Measurements from ENCODE around the gene AP3S2. TPM values are rescaled to one million over a fixed set of nuclear protein-coding genes. Genes with fewer than 3 reads are reported as not detected.
"Not testable (repeated sequence)": the region's sequence is repeated elsewhere in the genome, so short reads cannot be mapped to it uniquely, and the experiment has no call there.

AP3S2 gene
- total RNA-seq, 2 donors from 2014 or later = 41.8 to 50.6 TPM

DNA sequence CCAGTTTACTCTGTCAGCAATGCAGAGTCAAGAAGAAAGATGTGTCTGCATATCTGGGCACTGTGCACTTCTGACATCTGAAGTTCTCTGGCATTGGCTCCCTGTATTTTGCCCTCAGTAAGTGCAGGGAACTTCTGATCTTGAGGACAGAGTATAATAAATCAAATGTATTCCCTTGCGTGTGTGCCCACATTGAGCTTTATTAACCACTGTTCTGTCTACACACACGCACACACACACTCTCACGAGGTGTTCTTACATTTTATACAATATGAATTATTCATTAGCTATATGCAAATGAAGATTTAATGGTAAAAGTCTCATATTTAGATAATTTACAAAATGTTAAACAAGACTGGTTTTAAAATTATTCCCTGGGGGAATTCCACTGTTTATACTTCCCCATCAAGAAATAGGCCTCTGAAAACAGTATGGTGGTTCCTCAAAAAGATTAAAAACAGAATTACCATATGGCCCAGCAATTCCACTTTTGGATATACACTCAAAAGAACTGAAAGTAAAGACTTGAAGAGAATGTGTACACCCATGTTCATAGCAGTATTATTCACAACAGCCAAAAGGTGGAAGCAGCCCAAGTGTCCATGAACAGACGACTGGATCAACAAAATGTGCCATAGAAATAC, 54.5 kb downstream of the AP3S2 start:
- no peak for DNase-seq (ENCODE audit: low spot score)
- no peak overlapping the region for H3K4me3 ChIP-seq
- H3K36me3 ChIP-seq = peaks cover 11% of the 10 kb centered on the region
- no peaks in the 10 kb centered on the region for H3K9me3 ChIP-seq
- peaks cover 18 to 40% of the 10 kb centered on the region in 2 donors for H3K4me1 ChIP-seq (ENCODE audit: control insufficient read depth in 1 of 2, low read depth in 2 of 2)
- TF ChIP-seq, protein P1, sequence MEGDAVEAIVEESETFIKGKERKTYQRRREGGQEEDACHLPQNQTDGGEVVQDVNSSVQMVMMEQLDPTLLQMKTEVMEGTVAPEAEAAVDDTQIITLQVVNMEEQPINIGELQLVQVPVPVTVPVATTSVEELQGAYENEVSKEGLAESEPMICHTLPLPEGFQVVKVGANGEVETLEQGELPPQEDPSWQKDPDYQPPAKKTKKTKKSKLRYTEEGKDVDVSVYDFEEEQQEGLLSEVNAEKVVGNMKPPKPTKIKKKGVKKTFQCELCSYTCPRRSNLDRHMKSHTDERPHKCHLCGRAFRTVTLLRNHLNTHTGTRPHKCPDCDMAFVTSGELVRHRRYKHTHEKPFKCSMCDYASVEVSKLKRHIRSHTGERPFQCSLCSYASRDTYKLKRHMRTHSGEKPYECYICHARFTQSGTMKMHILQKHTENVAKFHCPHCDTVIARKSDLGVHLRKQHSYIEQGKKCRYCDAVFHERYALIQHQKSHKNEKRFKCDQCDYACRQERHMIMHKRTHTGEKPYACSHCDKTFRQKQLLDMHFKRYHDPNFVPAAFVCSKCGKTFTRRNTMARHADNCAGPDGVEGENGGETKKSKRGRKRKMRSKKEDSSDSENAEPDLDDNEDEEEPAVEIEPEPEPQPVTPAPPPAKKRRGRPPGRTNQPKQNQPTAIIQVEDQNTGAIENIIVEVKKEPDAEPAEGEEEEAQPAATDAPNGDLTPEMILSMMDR (IDR thresholded peaks at IDR 0.05) = no peak
- peak overlapping the region in 1 of 2 donors; percentile 5 for H3K27ac ChIP-seq
- ATAC-seq (ENCODE audit: insufficient number of reproducible peaks, low FRiP score, low read depth) = no peak
- H3K27me3 ChIP-seq (replicated peaks; ENCODE audit: insufficient read depth) = no peaks in the 10 kb centered on the region

DNA sequence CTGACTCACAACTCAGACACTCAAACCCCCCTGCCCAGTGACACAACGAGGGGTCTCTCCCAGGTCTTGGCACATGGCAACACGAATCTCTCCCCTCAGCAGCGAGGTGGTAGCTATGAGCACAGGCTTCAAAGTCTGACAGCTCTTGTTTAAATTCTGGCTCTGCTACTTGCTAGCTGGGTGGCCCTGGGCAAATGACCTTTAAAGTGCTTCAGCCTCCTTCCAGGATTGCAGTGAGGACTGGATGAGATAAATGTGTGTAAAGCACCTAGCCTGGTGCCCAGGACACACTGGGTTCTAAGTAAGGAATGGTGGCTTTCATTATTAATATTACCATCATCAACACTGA, 56.0 kb downstream of the AP3S2 start:
- H3K27me3 ChIP-seq (replicated peaks; ENCODE audit: insufficient read depth) = no peaks in the 10 kb centered on the region
- ATAC-seq (ENCODE audit: insufficient number of reproducible peaks, low FRiP score, low read depth) (no peak), DNase-seq (ENCODE audit: low spot score) (no peak)
- TF ChIP-seq, protein P1 (IDR thresholded peaks at IDR 0.05) = no peak
- no peak overlapping the region for H3K4me3 ChIP-seq
- peak overlapping the region; percentile 82 to 90 for H3K27ac ChIP-seq
- peaks cover 20% of the 10 kb centered on the region for H3K36me3 ChIP-seq
- peaks cover 18 to 40% of the 10 kb centered on the region in 2 donors for H3K4me1 ChIP-seq (ENCODE audit: control insufficient read depth in 1 of 2, low read depth in 2 of 2)
- H3K9me3 ChIP-seq = no peaks in the 10 kb centered on the region

DNA sequence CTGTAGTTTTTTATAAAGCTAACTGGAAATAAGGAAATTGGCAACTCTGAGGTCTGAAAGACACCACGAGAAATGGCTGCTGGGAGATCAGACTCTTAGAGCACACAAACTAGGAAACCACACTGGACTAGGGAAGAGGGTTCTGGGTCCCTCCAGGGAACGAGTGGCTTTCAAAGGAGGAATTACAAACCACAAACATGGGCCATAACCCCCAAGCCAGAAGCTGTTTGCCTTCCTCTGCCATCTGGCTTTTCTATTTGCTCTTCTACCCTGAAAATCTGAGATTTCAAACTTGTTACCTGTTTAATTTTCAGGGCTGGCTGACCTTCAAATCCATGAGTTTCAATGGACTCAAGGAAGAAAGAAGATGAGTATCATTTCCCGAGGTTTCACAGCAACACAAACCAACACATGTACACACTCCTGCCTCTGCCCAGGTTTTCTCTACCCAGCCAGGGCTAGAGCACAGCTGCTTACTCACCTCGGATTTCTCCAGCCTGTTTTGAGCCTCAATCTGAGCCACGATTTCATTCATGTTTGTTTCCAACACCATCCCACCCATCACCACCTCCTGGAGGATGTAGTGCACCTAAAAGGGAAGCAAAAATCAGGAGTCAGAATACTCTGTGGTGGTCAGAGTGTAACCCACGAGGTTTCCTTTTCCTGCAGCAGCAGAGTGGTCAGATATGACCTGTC, 56.5 kb downstream of the AP3S2 start:
- Histone ChIP-seq H3K36me3 (peaks cover 20% of the 10 kb centered on the region), H3K9me3 (no peaks in the 10 kb centered on the region), H3K4me1 (ENCODE audit: control insufficient read depth in 1 of 2, low read depth in 2 of 2) (peaks cover 18 to 40% of the 10 kb centered on the region in 2 donors), H3K27me3 (replicated peaks; ENCODE audit: insufficient read depth) (no peaks in the 10 kb centered on the region), H3K27ac (peak overlapping the region; percentile 82 to 90), H3K4me3 (peak overlapping the region; percentile 45)
- TF ChIP-seq, protein P1 (IDR thresholded peaks at IDR 0.05) = no peak
- DNase-seq (ENCODE audit: low spot score) (no peak), ATAC-seq (ENCODE audit: insufficient number of reproducible peaks, low FRiP score, low read depth) (no peak)

DNA sequence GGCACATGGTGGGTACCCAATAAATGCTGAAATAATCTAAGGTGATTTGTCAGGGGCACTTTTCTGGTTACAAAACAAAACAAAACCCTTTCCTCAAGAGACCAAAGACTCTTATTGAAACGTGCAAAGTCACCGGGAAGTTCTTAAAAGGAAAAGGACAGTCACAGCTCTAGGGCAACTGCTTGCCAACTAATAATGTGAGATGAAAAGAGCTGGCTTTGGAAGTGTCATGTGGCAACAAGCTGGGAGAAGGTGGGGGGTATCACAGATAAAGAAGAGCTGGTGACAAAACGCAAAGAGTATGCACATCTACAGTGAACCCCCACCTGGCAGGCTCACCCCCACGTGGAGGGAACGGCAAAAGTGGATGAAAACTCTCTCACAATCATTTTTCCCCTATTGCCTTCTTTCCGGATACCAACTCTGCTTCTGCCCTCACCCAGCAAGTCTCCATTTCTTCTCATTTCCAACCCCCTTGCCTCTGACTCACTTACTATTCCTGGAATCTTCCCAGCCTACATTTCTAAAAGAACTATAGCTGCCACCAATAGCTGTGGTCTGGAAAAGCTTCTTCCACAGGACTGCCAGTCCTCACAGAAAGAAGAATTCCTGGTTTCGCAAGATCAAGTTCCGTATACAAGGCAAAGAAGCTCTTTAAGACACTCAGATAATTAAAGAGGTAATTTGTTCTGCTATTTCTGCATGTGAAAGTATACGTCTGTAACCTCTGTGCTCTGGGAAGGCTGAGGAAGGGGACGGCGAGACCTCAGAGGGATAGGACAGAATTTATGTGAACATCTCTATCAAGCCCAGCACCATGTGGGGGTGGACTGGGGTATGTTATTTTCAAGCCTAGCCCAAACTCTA, 57.3 kb downstream of the AP3S2 start:
- peak overlapping the region; percentile 82 to 90 for H3K27ac ChIP-seq
- peak overlapping the region; percentile 45 for H3K4me3 ChIP-seq
- TF ChIP-seq, protein P1 (IDR thresholded peaks at IDR 0.05) = no peak
- peaks cover 18 to 40% of the 10 kb centered on the region in 2 donors for H3K4me1 ChIP-seq (ENCODE audit: control insufficient read depth in 1 of 2, low read depth in 2 of 2)
- DNase-seq (ENCODE audit: low spot score) (no peak), ATAC-seq (ENCODE audit: insufficient number of reproducible peaks, low FRiP score, low read depth) (no peak)
- H3K27me3 ChIP-seq (replicated peaks; ENCODE audit: insufficient read depth) = no peaks in the 10 kb centered on the region
- peaks cover 26% of the 10 kb centered on the region for H3K36me3 ChIP-seq
- no peaks in the 10 kb centered on the region for H3K9me3 ChIP-seq

DNA sequence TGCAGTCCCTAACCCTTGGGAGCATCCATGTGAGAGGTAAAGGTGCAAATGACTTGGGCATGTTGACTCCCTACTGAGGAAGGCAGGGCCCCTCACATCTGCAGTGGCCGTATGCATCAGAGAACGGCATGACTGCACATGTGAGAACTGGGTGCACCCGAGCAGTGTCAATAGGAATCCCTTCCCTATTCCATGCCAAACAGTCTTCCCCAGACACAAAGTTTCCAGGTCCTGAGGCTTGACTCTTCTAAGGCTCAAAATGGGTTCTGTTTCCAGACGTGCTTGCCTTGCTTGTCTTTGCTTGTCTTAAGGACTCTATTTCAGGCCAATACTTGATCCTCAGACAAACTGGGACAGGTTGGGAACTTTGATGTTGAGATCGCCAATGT, 58.6 kb downstream of the AP3S2 start:
- no peak for ATAC-seq (ENCODE audit: insufficient number of reproducible peaks, low FRiP score, low read depth)
- peaks cover 28% of the 10 kb centered on the region for H3K36me3 ChIP-seq
- TF ChIP-seq, protein P1 (IDR thresholded peaks at IDR 0.05) = no peak

DNA sequence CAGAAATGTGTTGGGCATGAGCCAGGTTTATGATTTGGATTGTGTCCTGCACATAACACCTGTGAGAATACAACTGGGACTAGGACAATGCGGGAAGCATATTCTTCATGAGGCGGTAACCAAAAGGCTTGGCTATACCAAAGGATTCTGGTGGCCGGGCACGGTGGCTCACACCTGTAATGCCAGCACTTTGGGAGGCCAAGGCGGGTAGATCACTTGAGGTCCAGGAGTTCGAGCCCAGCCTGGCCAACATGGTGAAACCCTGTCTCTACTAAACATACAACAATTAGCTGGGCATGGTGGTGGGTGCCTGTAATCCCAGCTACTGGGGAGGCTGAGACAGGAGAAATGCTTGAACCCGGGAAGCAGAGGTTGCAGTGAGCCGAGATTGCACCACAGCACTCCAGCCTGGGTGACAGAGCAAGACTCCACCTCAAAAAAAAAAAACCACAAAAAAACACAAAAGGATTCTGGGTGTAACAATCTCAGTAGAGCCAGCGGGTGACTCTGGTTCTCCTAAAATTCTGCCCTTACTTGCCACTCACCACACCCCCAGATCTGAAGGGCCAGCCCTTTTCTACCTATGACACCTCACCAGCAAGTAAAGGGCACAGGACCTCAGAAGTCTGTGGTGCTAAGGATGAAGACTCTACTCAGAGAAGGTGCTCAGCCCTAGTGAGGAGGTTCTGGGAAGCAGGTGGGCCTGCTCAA, 59.2 kb downstream of the AP3S2 start:
- H3K9me3 ChIP-seq; H3K27ac ChIP-seq; DNase-seq (ENCODE audit: low spot score); H3K27me3 ChIP-seq (replicated peaks; ENCODE audit: insufficient read depth); ATAC-seq (ENCODE audit: insufficient number of reproducible peaks, low FRiP score, low read depth); H3K4me3 ChIP-seq: not testable (repeated sequence)
- peaks cover 18 to 38% of the 10 kb centered on the region in 2 donors for H3K4me1 ChIP-seq (ENCODE audit: control insufficient read depth in 1 of 2, low read depth in 2 of 2)
- H3K36me3 ChIP-seq = peaks cover 28% of the 10 kb centered on the region

More for the DNA sequence above, 58.6 kb downstream of the AP3S2 start:
- Histone ChIP-seq H3K27ac (no peak overlapping the region), H3K9me3 (no peaks in the 10 kb centered on the region), H3K4me1 (ENCODE audit: control insufficient read depth in 1 of 2, low read depth in 2 of 2) (peaks cover 18 to 40% of the 10 kb centered on the region in 2 donors), H3K27me3 (replicated peaks; ENCODE audit: insufficient read depth) (no peaks in the 10 kb centered on the region), H3K4me3 (no peak overlapping the region)
- no peak for DNase-seq (ENCODE audit: low spot score)

Data from thoracic aorta (tissue), 2 donors.